Hepatocyte (in vitro differentiated cells): ENCODE data around the gene CENPA. TPM values are rescaled to one million over a fixed set of nuclear protein-coding genes. Genes with fewer than 3 reads are reported as not detected.

ENCODE experiments used
- DNase-seq: peaks from one replicate; pipeline ENCODE4 v3.0.0-alpha.2; 2016; ENCODE audit warnings: low spot score
- H2AFZ ChIP-seq: fragments of 200-600 bp; sonication (generic); 2 replicates; pipeline ENCODE4 v1.6.0; 2016; ENCODE audit warnings: antibody characterized with exemption, mild to moderate bottlenecking
- H3K27ac ChIP-seq: fragments of 200-600 bp; sonication (generic); 2 replicates; pipeline ENCODE4 v1.5.1; 2016; ENCODE audit warnings: mild to moderate bottlenecking
- H3K27me3 ChIP-seq: fragments of 200-600 bp; sonication (generic); 2 replicates; pipeline ENCODE4 v1.6.1; 2016
- H3K36me3 ChIP-seq: fragments of 200-600 bp; sonication (generic); replicated peaks from 2 replicates; pipeline ENCODE4 v1.5.1; 2016; ENCODE audit warnings: low read depth; ENCODE audit not compliant: insufficient read depth
- H3K4me1 ChIP-seq: fragments of 200-600 bp; sonication (generic); 2 replicates; pipeline ENCODE4 v1.5.1; 2016; ENCODE audit warnings: mild to moderate bottlenecking, moderate library complexity; ENCODE audit not compliant: insufficient read depth
- H3K4me2 ChIP-seq: fragments of 200-600 bp; sonication (generic); 2 replicates; pipeline ENCODE4 v1.6.0; 2016
- H3K4me3 ChIP-seq: fragments of 200-600 bp; sonication (generic); 2 replicates; pipeline ENCODE4 v1.5.1; 2016; ENCODE audit warnings: mild to moderate bottlenecking
- H3K79me2 ChIP-seq: fragments of 200-600 bp; sonication (generic); 2 replicates; pipeline ENCODE4 v1.6.0; 2017; ENCODE audit warnings: mild to moderate bottlenecking
- H3K9me2 ChIP-seq: fragments of 200-600 bp; sonication (generic); replicated peaks from 2 replicates; pipeline ENCODE4 v1.6.0; 2017; ENCODE audit warnings: mild to moderate bottlenecking; ENCODE audit not compliant: insufficient read depth
- H3K9me3 ChIP-seq: fragments of 200-600 bp; sonication (generic); 2 replicates; pipeline ENCODE4 v1.5.1; 2016; ENCODE audit warnings: low read depth, mild to moderate bottlenecking
- H4K20me1 ChIP-seq: fragments of 200-600 bp; sonication (generic); 2 replicates; pipeline ENCODE4 v1.6.0; 2016; ENCODE audit warnings: mild to moderate bottlenecking; ENCODE audit not compliant: insufficient read depth, poor library complexity, severe bottlenecking
- EZH2 ChIP-seq: fragments of 200-600 bp; sonication (generic); IDR thresholded peaks from 2 replicates; pipeline ENCODE4 v1.6.1; 2016; ENCODE audit warnings: antibody characterized with exemption, mild to moderate bottlenecking, borderline replicate concordance
- EZH2phosphoT487 ChIP-seq: fragments of 200-600 bp; sonication (generic); IDR thresholded peaks from one replicate; pipeline ENCODE4 v1.6.1; 2018; ENCODE audit warnings: antibody characterized with exemption, mild to moderate bottlenecking, low read depth, moderate library complexity; ENCODE audit not compliant: unreplicated experiment, severe bottlenecking
- WGBS: methylation state at CpG from one replicate; pipeline ENCODE4 v1.1.6; 2016; ENCODE audit warnings: low lambda C conversion rate; ENCODE audit errors: missing lambda C conversion rate; 5-methylcytosine and 5-hydroxymethylcytosine counted together
- polyA plus RNA-seq: library from polyadenylated mRNA; unstranded; fragments of >200 nt; fragmentation: Nextera tagmentation; extraction: Ambion mirVana; gene quantifications from 2 replicates; pipeline ENCODE4 v1.2.1, GENCODE V29; 2016
- total RNA-seq: library from RNA; depleted of rRNA; stranded (reverse); fragments of >200 nt; gene quantifications from 2 replicates; pipeline ENCODE4 v1.2.3, GENCODE V29; 2014
- TF ChIP-seq, protein P1 (sequence below): fragments of 200-600 bp; sonication (generic); IDR thresholded peaks from 2 replicates; pipeline ENCODE4 v1.5.1; 2016; ENCODE audit warnings: antibody characterized with exemption, mild to moderate bottlenecking; ENCODE audit not compliant: poor library complexity

CENPA gene
- total and polyA plus RNA-seq, 2 experiments from 2014 or later = 1.7 to 5.5 TPM

DNA sequence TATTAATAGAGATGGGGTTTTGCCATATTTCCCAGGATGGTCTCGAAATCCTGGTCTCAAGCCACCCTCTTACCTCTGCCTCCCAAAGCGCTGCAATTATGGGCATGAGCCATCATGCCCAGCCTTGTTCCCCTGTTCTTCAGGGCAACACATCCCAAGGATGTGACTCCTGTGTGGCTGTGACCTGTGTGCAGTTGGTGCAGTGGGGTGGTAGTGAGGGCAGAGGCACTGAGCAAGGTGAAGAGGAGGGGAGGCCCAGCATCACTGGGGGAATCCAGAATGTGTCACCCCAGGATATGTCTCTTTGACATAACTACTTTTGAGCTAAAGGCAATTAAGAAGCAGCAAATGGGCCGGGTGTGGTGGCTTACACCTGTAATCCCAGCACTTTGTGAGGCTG is 23.4 kb downstream of the CENPA start:
- H3K9me2 ChIP-seq = no peaks in the 10 kb centered on the region

DNA sequence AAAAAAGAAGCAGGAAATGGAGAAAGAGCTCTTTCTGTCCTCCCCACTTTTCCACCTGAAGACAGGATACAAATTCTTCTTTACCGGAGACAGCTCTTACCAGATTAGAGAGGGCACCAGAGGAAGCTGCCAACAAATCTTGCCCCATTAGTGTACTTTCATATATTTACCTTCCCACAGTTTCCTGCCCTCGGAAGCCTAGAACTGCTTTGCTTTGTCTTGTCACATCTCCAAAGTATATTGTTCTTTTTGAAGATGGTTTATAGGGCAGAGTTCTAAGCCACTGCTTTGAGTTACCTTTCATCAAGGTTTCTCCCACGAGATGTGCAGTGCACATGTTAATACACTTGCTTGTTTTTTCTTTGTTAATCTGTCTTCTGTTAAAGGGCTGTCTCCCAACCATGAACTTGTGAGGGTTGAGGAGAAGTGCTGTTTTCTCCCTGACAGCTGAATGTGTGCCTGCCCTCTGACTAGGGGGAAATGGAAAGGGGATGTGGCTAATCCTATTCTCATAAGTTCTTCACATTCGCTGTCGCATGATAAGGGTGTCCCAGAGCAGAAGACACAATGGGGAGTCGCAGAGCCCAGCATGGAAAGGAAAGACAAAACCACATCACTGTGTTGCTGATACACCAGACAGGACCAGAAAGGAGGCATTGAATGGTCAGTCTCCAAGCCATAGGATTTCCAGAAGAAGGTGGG is 24.2 kb downstream of the CENPA start:
- no peak for TF ChIP-seq EZH2
- TF ChIP-seq, protein P1, sequence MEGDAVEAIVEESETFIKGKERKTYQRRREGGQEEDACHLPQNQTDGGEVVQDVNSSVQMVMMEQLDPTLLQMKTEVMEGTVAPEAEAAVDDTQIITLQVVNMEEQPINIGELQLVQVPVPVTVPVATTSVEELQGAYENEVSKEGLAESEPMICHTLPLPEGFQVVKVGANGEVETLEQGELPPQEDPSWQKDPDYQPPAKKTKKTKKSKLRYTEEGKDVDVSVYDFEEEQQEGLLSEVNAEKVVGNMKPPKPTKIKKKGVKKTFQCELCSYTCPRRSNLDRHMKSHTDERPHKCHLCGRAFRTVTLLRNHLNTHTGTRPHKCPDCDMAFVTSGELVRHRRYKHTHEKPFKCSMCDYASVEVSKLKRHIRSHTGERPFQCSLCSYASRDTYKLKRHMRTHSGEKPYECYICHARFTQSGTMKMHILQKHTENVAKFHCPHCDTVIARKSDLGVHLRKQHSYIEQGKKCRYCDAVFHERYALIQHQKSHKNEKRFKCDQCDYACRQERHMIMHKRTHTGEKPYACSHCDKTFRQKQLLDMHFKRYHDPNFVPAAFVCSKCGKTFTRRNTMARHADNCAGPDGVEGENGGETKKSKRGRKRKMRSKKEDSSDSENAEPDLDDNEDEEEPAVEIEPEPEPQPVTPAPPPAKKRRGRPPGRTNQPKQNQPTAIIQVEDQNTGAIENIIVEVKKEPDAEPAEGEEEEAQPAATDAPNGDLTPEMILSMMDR = no peak
- no peak for TF ChIP-seq EZH2phosphoT487
- H3K9me3 ChIP-seq = no peaks in the 10 kb centered on the region
- H3K79me2 ChIP-seq = no peaks in the 10 kb centered on the region
- no peak overlapping the region for H3K4me2 ChIP-seq
- no peaks in the 10 kb centered on the region for H3K36me3 ChIP-seq
- WGBS = 76% methylated on average over 6 of the region's 6 CpGs
- no peaks in the 10 kb centered on the region for H3K27me3 ChIP-seq
- no peak overlapping the region for H3K4me3 ChIP-seq
- no peaks in the 10 kb centered on the region for H3K9me2 ChIP-seq
- H4K20me1 ChIP-seq = no peaks in the 10 kb centered on the region
- no peak overlapping the region for H2AFZ ChIP-seq
- no peak overlapping the region for H3K27ac ChIP-seq
- H3K4me1 ChIP-seq = no peaks in the 10 kb centered on the region
- no peak for DNase-seq

More for the DNA sequence above, 23.4 kb downstream of the CENPA start:
- WGBS = 81% methylated on average over 3 of the region's 3 CpGs
- Histone ChIP-seq H3K4me3 (no peak overlapping the region), H4K20me1 (no peaks in the 10 kb centered on the region), H2AFZ (no peak overlapping the region), H3K79me2 (no peaks in the 10 kb centered on the region), H3K36me3 (no peaks in the 10 kb centered on the region), H3K4me1 (no peaks in the 10 kb centered on the region), H3K27ac (no peak overlapping the region), H3K9me3 (no peaks in the 10 kb centered on the region), H3K4me2 (no peak overlapping the region), H3K27me3 (no peaks in the 10 kb centered on the region)
- TF ChIP-seq, protein P1 = no peak
- TF ChIP-seq EZH2phosphoT487 = no peak
- no peak for TF ChIP-seq EZH2
- DNase-seq = no peak

DNA sequence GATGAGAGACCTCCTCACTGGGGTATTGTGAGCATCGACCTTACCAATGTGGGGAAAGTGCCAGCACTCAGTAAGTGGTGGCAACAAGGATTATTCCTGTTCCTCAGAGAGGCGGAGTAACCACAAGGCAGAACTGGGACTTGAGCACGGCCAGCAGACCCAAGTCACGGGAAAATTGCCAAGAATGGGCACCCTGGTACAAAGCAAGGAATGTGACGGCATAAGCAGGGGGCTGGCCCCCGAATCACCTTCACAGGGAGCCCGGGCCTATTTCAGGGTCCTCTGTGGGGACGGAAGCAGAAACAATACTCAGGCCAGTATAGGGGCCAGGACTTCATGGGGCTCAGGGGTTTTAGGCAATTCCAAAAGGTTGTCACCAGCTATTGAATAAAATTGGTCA is 25.4 kb downstream of the CENPA start:
- WGBS = 83% methylated on average over 8 of the region's 8 CpGs
- no peaks in the 10 kb centered on the region for H4K20me1 ChIP-seq
- no peaks in the 10 kb centered on the region for H3K27me3 ChIP-seq
- H2AFZ ChIP-seq = no peak overlapping the region
- H3K4me1 ChIP-seq = no peaks in the 10 kb centered on the region
- no peak for DNase-seq
- no peaks in the 10 kb centered on the region for H3K79me2 ChIP-seq
- H3K9me2 ChIP-seq = no peaks in the 10 kb centered on the region
- no peak overlapping the region for H3K27ac ChIP-seq
- no peak overlapping the region for H3K4me2 ChIP-seq
- no peak overlapping the region for H3K4me3 ChIP-seq
- TF ChIP-seq EZH2 (no peak), EZH2phosphoT487 (no peak)
- TF ChIP-seq, protein P1 = no peak
- no peaks in the 10 kb centered on the region for H3K36me3 ChIP-seq
- H3K9me3 ChIP-seq = no peaks in the 10 kb centered on the region
